ENCODE data around the gene CABLES1.

The CABLES1 gene

DNA sequence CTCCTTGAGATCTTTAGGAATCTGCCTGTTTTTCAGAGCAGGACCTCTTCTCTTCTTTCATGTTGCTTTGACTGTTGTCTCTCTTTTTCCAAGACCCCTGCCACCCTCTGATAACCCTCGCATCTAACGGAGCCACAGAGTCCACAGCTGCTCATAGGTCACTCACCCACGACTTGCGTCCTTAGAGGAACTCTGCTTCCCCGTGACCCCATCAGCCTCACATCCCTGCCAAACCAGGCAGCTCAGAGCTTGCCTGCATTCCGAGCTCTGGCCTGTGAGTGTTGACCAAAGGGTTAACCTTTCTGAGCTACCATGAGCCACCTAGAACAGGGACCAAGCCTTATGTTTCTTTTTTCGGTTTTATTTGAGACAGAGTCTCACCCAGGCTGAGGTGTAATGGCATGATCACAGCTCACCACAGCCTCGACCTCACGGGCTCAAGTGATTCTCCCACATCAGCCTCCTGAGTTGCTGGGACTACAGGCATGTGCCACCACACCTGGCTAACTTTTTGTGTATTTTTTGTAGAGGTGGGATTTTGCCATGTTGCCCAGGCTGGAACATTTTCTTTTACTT is 36.4 kb downstream of the CABLES1 start:
- DNase-seq: no peak

DNA sequence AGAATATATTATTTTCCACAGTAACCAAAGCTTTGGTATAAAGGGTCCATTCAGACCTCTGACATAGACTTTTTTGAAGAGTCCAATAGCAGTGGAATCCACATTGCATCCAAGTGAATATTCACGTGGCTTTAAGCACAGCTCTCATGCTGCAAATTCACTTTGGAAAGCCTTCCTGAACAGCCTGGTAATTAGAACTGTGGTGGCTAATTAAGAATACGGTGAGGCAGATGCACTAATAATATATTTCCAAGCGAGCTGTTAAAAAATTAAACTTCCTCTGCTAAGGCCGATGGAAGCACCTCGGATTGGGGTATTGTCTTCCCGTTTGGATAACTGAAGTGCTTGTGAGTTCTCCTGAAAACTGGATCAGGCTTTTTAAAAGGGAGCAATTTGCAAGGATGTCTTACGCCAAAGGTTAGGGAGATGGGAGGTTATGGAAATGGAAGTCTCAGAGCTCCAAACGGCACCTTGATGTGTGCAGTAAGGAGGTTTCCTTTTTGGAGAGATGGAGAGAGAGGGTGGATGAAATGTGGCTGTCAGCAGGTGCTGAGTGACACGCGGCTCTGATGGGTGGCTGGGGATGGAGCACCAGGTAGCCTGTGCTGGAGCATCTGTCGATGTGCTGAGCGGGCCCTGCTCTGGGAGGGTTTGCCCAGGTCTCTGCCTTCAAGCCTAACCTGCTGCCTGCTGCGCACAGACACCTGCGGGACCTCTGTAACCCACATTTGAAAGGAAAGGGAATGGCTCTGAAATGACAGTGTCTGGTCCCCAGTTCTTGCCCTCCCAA is 37.5 kb downstream of the CABLES1 start:
- no peak for DNase-seq

DNA sequence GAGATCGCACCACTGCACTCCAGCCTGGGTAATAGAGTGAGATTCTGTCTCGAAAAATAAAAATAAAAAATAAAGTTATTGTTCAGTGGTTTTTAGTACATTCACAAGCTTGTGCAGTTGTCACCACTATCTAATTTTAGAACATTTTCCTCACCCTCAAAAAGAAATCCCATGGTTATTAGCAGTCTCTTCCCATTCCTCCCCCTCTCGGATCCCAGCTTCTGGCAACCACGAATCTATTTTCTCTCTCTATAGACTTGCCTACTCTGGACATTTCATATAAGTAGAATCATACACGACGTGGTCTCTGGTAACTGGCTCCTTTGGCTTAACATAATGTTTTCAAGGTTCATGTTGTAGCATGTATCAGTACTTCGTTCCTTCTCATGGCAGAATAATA is 38.6 kb downstream of the CABLES1 start:
- DNase-seq: no peak

DNA sequence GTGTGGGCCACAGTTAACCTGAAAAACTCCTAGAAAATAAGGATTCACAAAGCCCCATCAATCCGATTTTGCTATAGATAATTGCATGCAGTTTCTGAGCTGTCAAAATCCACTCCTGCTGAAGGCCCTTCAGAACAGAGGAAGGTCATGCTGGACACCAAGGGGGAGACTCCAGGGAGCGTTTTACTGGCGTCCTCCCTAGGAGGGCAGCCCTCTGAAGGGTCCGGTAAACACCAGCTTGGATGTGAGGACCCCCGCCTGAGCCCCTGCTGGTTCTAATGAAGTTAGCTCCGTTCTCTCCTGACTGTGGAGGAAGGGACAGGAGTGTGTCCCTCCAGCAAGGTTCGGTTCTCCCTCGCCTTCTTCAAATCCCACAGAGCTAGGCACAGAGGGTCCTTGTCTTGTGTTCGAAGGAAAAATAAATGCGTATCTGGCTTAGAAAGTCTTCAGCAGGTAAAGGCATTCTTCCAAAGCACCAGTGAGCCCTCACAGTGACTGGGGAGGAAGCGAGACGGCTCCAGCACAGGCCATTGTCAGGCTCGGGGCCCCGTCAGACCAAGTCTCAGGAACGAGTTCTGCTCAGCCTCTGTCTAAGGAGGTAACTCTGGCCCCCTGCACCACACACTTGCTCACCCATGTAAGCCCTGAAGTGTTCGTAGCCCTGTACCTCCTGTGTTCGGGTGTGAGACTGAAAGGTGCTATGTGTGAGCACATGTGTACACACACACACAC is 41.6 kb downstream of the CABLES1 start:
- DNase-seq: no peak

- DNase-seq: no peak
Measured at GRCh38 chr18:23177433-23178072, 42.3 kb downstream of the CABLES1 start.

- DNase-seq: no peak
Measured at GRCh38 chr18:23178201-23178600, 42.9 kb downstream of the CABLES1 start.

DNA sequence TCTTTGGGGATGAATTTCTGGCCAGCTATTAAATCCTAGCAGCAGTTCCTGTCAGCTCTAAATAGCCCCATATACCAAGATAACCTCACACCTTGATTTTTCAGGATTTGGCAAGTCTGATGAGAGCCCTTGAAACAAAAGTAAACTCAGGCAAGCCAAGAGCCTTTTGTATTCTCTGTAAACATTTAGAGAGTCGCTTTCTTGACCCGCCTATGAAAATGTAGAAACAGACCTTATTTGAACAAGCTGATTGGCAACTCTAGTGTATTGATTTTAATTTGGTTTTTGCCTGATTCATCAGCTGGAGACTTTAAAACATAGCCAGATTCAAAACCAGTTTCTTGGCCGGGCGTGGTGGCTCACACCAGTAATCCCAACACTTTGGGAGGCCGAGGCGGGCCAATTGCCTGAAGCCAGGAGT is 43.4 kb downstream of the CABLES1 start:
- DNase-seq: no peak

- no peak for DNase-seq
Measured at GRCh38 chr18:23179416-23179815, 44.1 kb downstream of the CABLES1 start.

DNA sequence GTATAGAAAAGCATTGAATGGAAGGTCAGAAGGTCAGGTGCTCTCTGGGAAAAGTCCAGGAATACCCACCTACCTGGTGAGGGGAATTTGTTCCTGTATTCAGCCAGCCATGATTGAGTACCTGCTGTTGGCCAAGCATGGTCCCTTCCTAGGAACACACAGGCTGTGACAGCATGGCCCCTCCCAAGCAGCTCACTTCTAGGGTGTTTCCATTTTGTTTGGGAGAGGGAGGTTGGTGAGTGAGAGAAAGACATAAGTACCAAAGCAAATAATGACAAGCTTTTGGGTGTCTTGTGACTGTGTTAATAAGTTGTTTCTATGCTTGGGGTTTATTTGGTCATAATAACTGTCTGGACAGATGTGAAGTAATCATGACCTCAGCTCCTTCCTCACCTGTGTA is 46.3 kb downstream of the CABLES1 start:
- DNase-seq: no peak

DNA sequence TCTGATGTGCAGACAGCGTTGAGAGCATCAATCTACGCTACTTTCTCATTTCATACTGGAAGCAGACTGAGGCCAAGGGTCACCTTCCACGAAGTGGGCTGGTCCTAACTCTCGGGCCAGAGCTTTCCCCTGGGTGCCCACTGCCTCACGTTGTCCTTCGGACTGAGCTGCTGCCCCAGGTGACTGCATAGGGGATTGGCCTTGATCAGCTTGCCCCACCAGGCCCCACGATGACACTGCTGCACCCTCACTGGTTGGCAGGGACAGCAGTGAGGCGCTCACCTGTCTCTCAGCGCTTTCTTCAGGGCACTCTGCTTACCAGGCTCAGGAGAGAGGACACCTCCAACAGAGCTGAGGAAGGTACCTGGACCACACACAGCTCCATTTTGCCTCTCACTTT is 47.3 kb downstream of the CABLES1 start:
- DNase-seq: no peak

GRCh38 chr18:23183411-23184150 is 48.3 kb downstream of the CABLES1 start:
- DNase-seq: no peak

- DNase-seq: no peak
Measured at GRCh38 chr18:23186781-23187180, 51.5 kb downstream of the CABLES1 start.

DNA sequence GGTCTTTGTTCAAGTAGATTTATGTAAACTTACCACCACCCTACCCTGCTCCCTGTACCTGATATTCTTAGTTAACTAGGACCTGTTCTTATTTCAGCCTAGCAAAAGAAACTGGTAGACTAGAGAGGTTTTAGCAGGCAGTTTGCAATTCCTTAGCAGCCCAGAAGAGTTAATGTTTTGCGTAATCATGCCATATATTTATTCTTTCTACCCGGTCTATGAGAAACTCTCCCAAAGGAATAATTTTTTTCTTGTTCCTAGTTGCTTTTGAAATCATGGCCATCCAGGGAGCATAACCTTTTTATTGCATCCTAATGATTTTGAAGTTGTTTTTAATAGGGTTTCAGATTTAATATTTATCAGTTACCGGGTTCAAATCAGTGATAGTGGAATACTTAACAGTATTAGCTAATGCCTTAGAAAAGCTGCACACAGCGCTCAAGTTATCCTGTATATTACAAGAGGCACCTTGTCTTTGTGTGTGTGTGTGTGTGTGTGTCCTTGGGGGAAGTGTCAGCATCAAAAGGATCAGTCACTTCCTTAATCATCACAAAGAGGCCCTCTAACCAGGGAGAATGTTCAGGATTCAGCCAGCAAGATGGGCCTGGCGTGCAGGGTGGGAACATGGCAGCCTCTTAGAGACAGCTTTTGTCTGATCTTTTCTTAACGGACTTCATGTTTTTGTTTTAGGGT is 52.9 kb downstream of the CABLES1 start:
- DNase-seq: no peak

- no peak for DNase-seq
Measured at GRCh38 chr18:23189099-23189498, 53.8 kb downstream of the CABLES1 start.

DNA sequence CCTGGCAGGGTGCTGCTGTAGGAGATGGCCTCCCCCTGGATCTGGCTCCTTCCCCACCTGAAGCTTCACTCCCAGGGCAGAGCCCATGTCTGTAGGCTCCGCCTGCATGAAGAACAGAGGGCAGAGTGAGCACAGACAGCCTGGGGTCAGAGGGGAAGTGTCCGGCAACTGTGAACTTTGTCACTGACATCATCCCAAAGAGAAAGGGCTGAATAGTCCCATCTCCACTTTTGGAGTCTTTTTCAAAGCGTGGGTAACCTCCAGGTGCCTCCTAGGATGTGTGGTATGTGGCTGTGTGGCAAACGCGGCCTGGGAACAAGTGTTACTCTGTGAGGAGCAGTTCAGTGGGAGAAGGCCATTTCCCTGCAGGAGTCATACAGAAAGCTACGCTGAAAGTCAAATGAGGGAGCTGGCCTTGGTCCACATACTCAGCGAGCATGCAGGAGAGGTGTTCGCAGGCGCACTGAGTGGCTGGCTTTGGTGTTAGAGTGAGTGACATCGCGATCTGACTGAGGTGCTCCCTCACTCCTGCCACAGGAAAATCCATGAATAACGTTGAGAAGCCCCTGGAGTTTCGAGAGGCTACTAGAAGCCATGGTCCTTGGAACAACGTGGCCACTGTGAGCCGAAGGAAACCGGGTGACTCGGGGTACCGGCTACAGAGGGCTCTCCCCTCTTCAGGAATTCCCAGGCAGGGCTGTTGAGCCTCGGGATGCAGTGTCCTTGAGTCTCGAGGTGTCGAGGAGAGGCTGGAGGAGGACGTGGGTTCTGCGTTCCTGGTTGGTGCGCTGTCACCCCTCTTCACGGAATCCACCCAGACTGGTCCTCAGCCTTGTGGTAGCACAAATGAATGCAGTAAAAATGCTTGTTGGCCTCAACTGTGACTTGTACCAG is 54.7 kb downstream of the CABLES1 start:
- no peak for DNase-seq

- no peak for DNase-seq
Measured at GRCh38 chr18:23191232-23191631, 55.9 kb downstream of the CABLES1 start.

GRCh38 chr18:23193742-23194141 is 58.5 kb downstream of the CABLES1 start:
- no peak for DNase-seq

GRCh38 chr18:23194155-23194996 is 59.1 kb downstream of the CABLES1 start:
- no peak for DNase-seq

GRCh38 chr18:23194997-23195957 is 60.0 kb downstream of the CABLES1 start:
- no peak for DNase-seq
